H1 (cell line): ENCODE results near the gene SLC12A6. TPM values are rescaled to one million over a fixed set of nuclear protein-coding genes. Genes with fewer than 3 reads are reported as not detected.
"Not testable (repeated sequence)": the region's sequence is repeated elsewhere in the genome, so short reads cannot be mapped to it uniquely, and the experiment has no call there.

Experiments
- CTCF ChIA-PET: fragments of 300-600 bp; sonication (Branson Sonifier 250); formaldehyde crosslinking; loops from one replicate; lab custom pipeline; 2021; ENCODE audit not compliant: partially characterized antibody; lab: Charles Lee
- POLR2A ChIA-PET: fragments of 300-600 bp; sonication (Branson Sonifier 250); formaldehyde crosslinking; loops from one replicate; lab custom pipeline; 2021; ENCODE audit warnings: inconsistent platforms; ENCODE audit not compliant: partially characterized antibody; lab: Charles Lee
- DNase-seq, 2 experiments: peaks; one replicate each; pipeline versions ENCODE4 v3.0.0 to v3.0.0-alpha.2; 2010 to 2022; ENCODE audit warnings: low spot score in 2 of 2, low read depth in 1 of 2, mixed read lengths in 1 of 2
- FAIRE-seq: peaks from 2 replicates; lab custom pipeline; 2011; peaks lifted over from hg19 to GRCh38; lab: Jason Lieb, UNC
- H2AFZ ChIP-seq: 2 replicates; pipeline ENCODE4 v1.8.1; 2012; ENCODE audit warnings: low read length, inconsistent platforms
- H2AK5ac ChIP-seq: 2 replicates; pipeline ENCODE4 v1.6.1; 2013; ENCODE audit warnings: low read depth, low read length
- H2BK120ac ChIP-seq: replicated peaks from 2 replicates; pipeline ENCODE3; 2013; ENCODE audit warnings: low read depth, low read length, inconsistent platforms
- H2BK12ac ChIP-seq: 2 replicates; pipeline ENCODE4 v1.6.1; 2013; ENCODE audit warnings: low read depth, low read length
- H2BK15ac ChIP-seq: 2 replicates; pipeline ENCODE4 v1.6.1; 2013; ENCODE audit warnings: low read length
- H2BK20ac ChIP-seq: 2 replicates; pipeline ENCODE4 v1.6.1; 2013; ENCODE audit warnings: low read length
- H2BK5ac ChIP-seq: 2 replicates; pipeline ENCODE4 v1.6.1; 2013; ENCODE audit warnings: low read depth, low read length
- H3K14ac ChIP-seq: 2 replicates; pipeline ENCODE4 v1.6.1; 2013; ENCODE audit warnings: inconsistent platforms; ENCODE audit not compliant: insufficient read length
- H3K18ac ChIP-seq: 2 replicates; pipeline ENCODE4 v1.6.1; 2013; ENCODE audit warnings: low read length; ENCODE audit errors: extremely low read depth
- H3K23ac ChIP-seq: 2 replicates; pipeline ENCODE4 v1.6.1; 2013; ENCODE audit warnings: inconsistent platforms; ENCODE audit not compliant: insufficient read length
- H3K23me2 ChIP-seq: 2 replicates; pipeline ENCODE4 v1.6.1; 2013; ENCODE audit warnings: low read depth, low read length
- H3K27ac ChIP-seq: 2 replicates; pipeline ENCODE4 v1.6.1; 2011; ENCODE audit warnings: low read depth, low read length, inconsistent platforms
- H3K27me3 ChIP-seq, 4 experiments: replicated peaks in 1 of 4; 1 replicate in 1 of 4; 2 replicates in 3 of 4; pipeline versions ENCODE4 v1.6.1 to v1.8.1; 2011 to 2013; ENCODE audit warnings: low read length in 3 of 4, mild to moderate bottlenecking in 3 of 4, inconsistent platforms in 2 of 4, mixed read lengths in 2 of 4, moderate library complexity in 1 of 4; ENCODE audit not compliant: control insufficient read depth in 3 of 4, insufficient read depth in 3 of 4; ENCODE audit errors: extremely low read depth in 1 of 4
- H3K36me3 ChIP-seq, 4 experiments: 2 replicates each; pipeline versions ENCODE4 v1.6.1 to v1.8.1; 2011 to 2013; ENCODE audit warnings: mild to moderate bottlenecking in 4 of 4, low read length in 3 of 4, moderate library complexity in 2 of 4, control low read depth in 1 of 4, inconsistent platforms in 1 of 4; ENCODE audit not compliant: insufficient read depth in 4 of 4, control insufficient read depth in 2 of 4
- H3K4ac ChIP-seq: replicated peaks from 2 replicates; pipeline ENCODE3; 2013; ENCODE audit warnings: low read length, low read depth, mixed read lengths, inconsistent platforms; ENCODE audit not compliant: insufficient read length
- H3K4me1 ChIP-seq, 4 experiments: replicated peaks in 1 of 4; 1 replicate in 1 of 4; 2 replicates in 3 of 4; pipeline versions ENCODE4 v1.6.1 to v1.8.1; 2011 to 2013; ENCODE audit warnings: low read length in 3 of 4, inconsistent platforms in 2 of 4, mixed read lengths in 1 of 4; ENCODE audit not compliant: insufficient read depth in 4 of 4, control insufficient read depth in 3 of 4
- H3K4me2 ChIP-seq, 2 experiments: 2 replicates each; pipeline versions ENCODE4 v1.6.1 to v1.8.1; 2011 to 2013; ENCODE audit warnings: low read depth in 2 of 2, low read length in 2 of 2, control low read depth in 1 of 2, inconsistent platforms in 1 of 2, mild to moderate bottlenecking in 1 of 2; ENCODE audit not compliant: insufficient read depth in 1 of 2
- H3K4me3 ChIP-seq, 4 experiments: fragments of 200-600, 300-600 bp in 1 of 4; sonication (generic), shearing (Covaris generic), sonication (Bioruptor Twin) in 1 of 4; 2 replicates each; pipeline versions ENCODE4 v1.5.1 to v1.8.1; 2011 to 2016; ENCODE audit warnings: low read length in 4 of 4, low read depth in 3 of 4, control low read depth in 2 of 4, inconsistent platforms in 2 of 4, mild to moderate bottlenecking in 2 of 4, mixed read lengths in 1 of 4, moderate library complexity in 1 of 4; ENCODE audit not compliant: insufficient read depth in 2 of 4; ENCODE audit errors: extremely low read depth in 1 of 4
- H3K56ac ChIP-seq: replicated peaks from 2 replicates; pipeline ENCODE3; 2013; ENCODE audit warnings: low read depth, mild to moderate bottlenecking, mixed read lengths, low read length, inconsistent platforms; ENCODE audit not compliant: insufficient read length
- H3K79me1 ChIP-seq: 2 replicates; pipeline ENCODE4 v1.6.1; 2013; ENCODE audit warnings: low read depth, low read length, control low read depth
- H3K79me2 ChIP-seq, 2 experiments: 2 replicates each; pipeline versions ENCODE4 v1.6.1 to v1.8.1; 2012 to 2013; ENCODE audit warnings: low read length in 2 of 2, mild to moderate bottlenecking in 2 of 2, inconsistent platforms in 1 of 2; ENCODE audit not compliant: insufficient read depth in 2 of 2, control insufficient read depth in 1 of 2
- H3K9ac ChIP-seq, 4 experiments: replicated peaks in 1 of 4; 1 replicate in 1 of 4; 2 replicates in 3 of 4; pipeline versions ENCODE4 v1.6.1 to v1.8.1; 2011 to 2013; ENCODE audit warnings: low read depth in 3 of 4, low read length in 3 of 4, control low read depth in 2 of 4, mild to moderate bottlenecking in 2 of 4, moderate library complexity in 2 of 4, inconsistent platforms in 1 of 4; ENCODE audit errors: extremely low read depth in 1 of 4
- H3K9me3 ChIP-seq, 2 experiments: 2 replicates each; pipeline versions ENCODE4 v1.6.1 to v1.8.1; 2012 to 2013; ENCODE audit warnings: mild to moderate bottlenecking in 2 of 2, moderate library complexity in 2 of 2, control low read depth in 1 of 2, inconsistent platforms in 1 of 2, low read depth in 1 of 2, low read length in 1 of 2, mixed read lengths in 1 of 2; ENCODE audit not compliant: insufficient read depth in 2 of 2
- H4K20me1 ChIP-seq, 2 experiments: replicated peaks in 1 of 2; 2 replicates each; pipeline versions ENCODE3 to v1.8.1; 2011 to 2013; ENCODE audit warnings: inconsistent platforms in 2 of 2, low read length in 2 of 2, mild to moderate bottlenecking in 1 of 2; ENCODE audit not compliant: insufficient read depth in 2 of 2, control insufficient read depth in 1 of 2
- H4K5ac ChIP-seq: 2 replicates; pipeline ENCODE4 v1.6.1; 2013; ENCODE audit warnings: low read length, low read depth, mixed read lengths, inconsistent platforms; ENCODE audit not compliant: insufficient read length
- H4K8ac ChIP-seq: 2 replicates; pipeline ENCODE4 v1.8.0; 2013; ENCODE audit warnings: mild to moderate bottlenecking, moderate library complexity, low read length, inconsistent platforms; ENCODE audit not compliant: insufficient read depth; ENCODE audit errors: extremely low read depth
- H4K91ac ChIP-seq: replicated peaks from 2 replicates; pipeline ENCODE3; 2013; ENCODE audit warnings: low read length, mixed read lengths, inconsistent platforms; ENCODE audit not compliant: insufficient read length
- WGBS, 2 experiments: shearing (Covaris generic) in 1 of 2; methylation state at CpG; one replicate each; pipeline versions ENCODE4 v1.1.6 to v1.1.7; 2013 to 2015; ENCODE audit warnings: low lambda C conversion rate in 2 of 2, mixed read lengths in 2 of 2, inconsistent platforms in 1 of 2, low coverage in 1 of 2, missing lambda C conversion rate in 1 of 2; ENCODE audit not compliant: insufficient replicate concordance in 2 of 2, insufficient coverage in 1 of 2, insufficient read length in 1 of 2; ENCODE audit errors: extremely low coverage in 1 of 2, missing lambda C conversion rate in 1 of 2; 5-methylcytosine and 5-hydroxymethylcytosine counted together
- polyA plus RNA-seq, 7 experiments: library from polyadenylated mRNA; depleted of rRNA in 3 of 7; stranded (reverse) in 5 of 7; unstranded in 2 of 7; fragments of >200 nt in 5 of 7; fragments of 200-250 nt in 2 of 7; gene quantifications; 1 replicate in 5 of 7; 2 replicates in 1 of 7; 4 replicates in 1 of 7; pipeline versions ENCODE4 v1.2.1 to v1.2.3, GENCODE V29; 2011 to 2013; ENCODE audit warnings: missing spikeins in 2 of 7, mixed read lengths in 2 of 7
- total RNA-seq: library from RNA; stranded (reverse); fragmentation: NEBNext Ultra II Directional; extraction: Animal tissue kit (Norgen Biotek cat#: 25700); gene quantifications from 2 replicates; pipeline ENCODE4 v1.2.1, GENCODE V29; 2021

The SLC12A6 gene
- total and polyA plus RNA-seq, 2 of the 8 experiments (the other 6 are each of a cell fraction or from before 2014, with no cell fraction given): 9.2 to 11.1 TPM

- not testable (repeated sequence) for H3K79me2 ChIP-seq, H2AK5ac ChIP-seq, H4K8ac ChIP-seq, H4K5ac ChIP-seq, H2BK20ac ChIP-seq, H2BK120ac ChIP-seq, FAIRE-seq, H3K27ac ChIP-seq, H3K23me2 ChIP-seq, H2BK12ac ChIP-seq, H3K4me1 ChIP-seq, H3K23ac ChIP-seq, H3K4ac ChIP-seq, H2BK5ac ChIP-seq, H3K27me3 ChIP-seq, H3K9me3 ChIP-seq, H3K18ac ChIP-seq, H4K20me1 ChIP-seq, H2BK15ac ChIP-seq, H3K9ac ChIP-seq, H3K56ac ChIP-seq, H3K4me2 ChIP-seq, H3K4me3 ChIP-seq, DNase-seq, H2AFZ ChIP-seq, H3K14ac ChIP-seq, H4K91ac ChIP-seq, H3K79me1 ChIP-seq
- H3K36me3 ChIP-seq: peaks cover 0 to 18% (median 12%) of the 10 kb centered on the region in 4 experiments; a peak in 6 of 8 replicates
- 87% methylated on average over 12 of the region's 12 CpGs; no CpG with 5 or more reads in 1 of the 2 experiments for WGBS, 2 experiments
- ChIA-PET POLR2A (interaction anchor here (2.1 to 3.5 kb wide), 2 partner anchors 10 to 14 kb away, joined by 8 to 23 read pairs; partner anchors contain the start of genes LPCAT4, NOP10 and NUTM1), CTCF (interaction anchor here (0.7 to 2.3 kb wide), 4 partner anchors 8 to 160 kb away, joined by 3 to 7 read pairs (median 4); partner anchors contain the start of genes NOP10 and NUTM1)
Observed at GRCh38 chr15:34352996-34353395, 15.4 kb upstream of the SLC12A6 start.
